IMR-90 (cell line): Measurements from ENCODE around the gene DOCK9.

Experiments
- BHLHE40 ChIP-seq: fragments of 150-350 bp; IDR thresholded peaks from 2 replicates; pipeline ENCODE4 v1.6.1; 2016; ENCODE audit warnings: mild to moderate bottlenecking, low read depth, low read length
- CEBPB ChIP-seq: IDR thresholded peaks from 2 replicates; pipeline ENCODE4 v1.6.1; 2012; ENCODE audit warnings: low read depth, low read length, improper control_type of control experiment
- CHD1 ChIP-seq: IDR thresholded peaks from 2 replicates; pipeline ENCODE4 v1.6.1; 2012; ENCODE audit warnings: low read depth, low read length, improper control_type of control experiment
- FOS ChIP-seq: fragments of 150-350 bp; IDR thresholded peaks from 2 replicates; pipeline ENCODE4 v1.6.1; 2016; ENCODE audit warnings: low read depth, low read length
- MAFK ChIP-seq: IDR thresholded peaks from 2 replicates; pipeline ENCODE4 v1.6.1; 2012; ENCODE audit warnings: low read depth, low read length, improper control_type of control experiment
- MAZ ChIP-seq: IDR thresholded peaks from 2 replicates; pipeline ENCODE4 v1.6.1; 2012; ENCODE audit warnings: low read depth, mild to moderate bottlenecking, low read length, improper control_type of control experiment, moderate library complexity, borderline replicate concordance
- MXI1 ChIP-seq: IDR thresholded peaks from 2 replicates; pipeline ENCODE4 v1.6.1; 2012; ENCODE audit warnings: low read depth, mild to moderate bottlenecking, low read length, moderate library complexity, borderline replicate concordance
- POLR2A ChIP-seq: IDR thresholded peaks from 2 replicates; pipeline ENCODE4 v1.6.1; 2012; ENCODE audit warnings: mild to moderate bottlenecking, low read depth, low read length
- RAD21 ChIP-seq: IDR thresholded peaks from 2 replicates; pipeline ENCODE4 v1.6.1; 2012; ENCODE audit warnings: low read length, improper control_type of control experiment
- RCOR1 ChIP-seq: IDR thresholded peaks from 2 replicates; pipeline ENCODE4 v1.6.1; 2012; ENCODE audit warnings: mild to moderate bottlenecking, low read length, improper control_type of control experiment; ENCODE audit not compliant: insufficient replicate concordance
- SMC3 ChIP-seq: fragments of 150-350 bp; IDR thresholded peaks from 2 replicates; pipeline ENCODE4 v1.6.1; 2016; ENCODE audit warnings: low read depth, mild to moderate bottlenecking, antibody characterized with exemption, low read length, moderate library complexity
- TF ChIP-seq, protein P1 (sequence below): conservative IDR thresholded peaks from 2 replicates; pipeline ENCODE4 v1.5.1; 2012; ENCODE audit warnings: mild to moderate bottlenecking, low read depth, low read length, improper control_type of control experiment
- TF ChIP-seq, protein P2 (sequence below): fragments of 150-350 bp; IDR thresholded peaks from 2 replicates; pipeline ENCODE4 v1.6.1; 2016; ENCODE audit warnings: low read depth, mild to moderate bottlenecking, low read length, moderate library complexity, borderline replicate concordance
- TF ChIP-seq, protein P3 (sequence below): fragments of 150-350 bp; IDR thresholded peaks from 2 replicates; pipeline ENCODE4 v1.6.1; 2017; ENCODE audit warnings: mild to moderate bottlenecking, antibody characterized with exemption, low read length, low read depth

DNA sequence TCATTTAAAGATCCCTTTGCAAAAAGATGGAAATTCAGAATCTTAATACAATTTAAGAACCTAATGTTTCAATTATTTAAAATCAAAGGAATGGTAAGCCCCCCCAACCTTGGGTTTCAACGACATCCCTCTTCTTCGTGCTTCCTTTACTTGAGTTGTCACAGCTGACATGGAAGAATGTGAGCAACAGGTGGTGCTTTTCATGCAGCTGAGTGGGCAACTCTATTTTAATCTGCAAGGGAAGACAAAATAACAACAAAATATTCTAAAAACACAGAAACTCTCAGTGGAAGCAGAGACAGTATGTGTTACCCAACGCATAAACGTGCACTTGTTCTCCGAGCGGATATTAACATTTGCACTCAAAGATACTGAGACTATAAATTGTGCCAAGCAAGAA, 92.3 kb downstream of the DOCK9 start:
- TF ChIP-seq, protein P1, sequence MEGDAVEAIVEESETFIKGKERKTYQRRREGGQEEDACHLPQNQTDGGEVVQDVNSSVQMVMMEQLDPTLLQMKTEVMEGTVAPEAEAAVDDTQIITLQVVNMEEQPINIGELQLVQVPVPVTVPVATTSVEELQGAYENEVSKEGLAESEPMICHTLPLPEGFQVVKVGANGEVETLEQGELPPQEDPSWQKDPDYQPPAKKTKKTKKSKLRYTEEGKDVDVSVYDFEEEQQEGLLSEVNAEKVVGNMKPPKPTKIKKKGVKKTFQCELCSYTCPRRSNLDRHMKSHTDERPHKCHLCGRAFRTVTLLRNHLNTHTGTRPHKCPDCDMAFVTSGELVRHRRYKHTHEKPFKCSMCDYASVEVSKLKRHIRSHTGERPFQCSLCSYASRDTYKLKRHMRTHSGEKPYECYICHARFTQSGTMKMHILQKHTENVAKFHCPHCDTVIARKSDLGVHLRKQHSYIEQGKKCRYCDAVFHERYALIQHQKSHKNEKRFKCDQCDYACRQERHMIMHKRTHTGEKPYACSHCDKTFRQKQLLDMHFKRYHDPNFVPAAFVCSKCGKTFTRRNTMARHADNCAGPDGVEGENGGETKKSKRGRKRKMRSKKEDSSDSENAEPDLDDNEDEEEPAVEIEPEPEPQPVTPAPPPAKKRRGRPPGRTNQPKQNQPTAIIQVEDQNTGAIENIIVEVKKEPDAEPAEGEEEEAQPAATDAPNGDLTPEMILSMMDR, result no peak
- TF ChIP-seq, protein P2, sequence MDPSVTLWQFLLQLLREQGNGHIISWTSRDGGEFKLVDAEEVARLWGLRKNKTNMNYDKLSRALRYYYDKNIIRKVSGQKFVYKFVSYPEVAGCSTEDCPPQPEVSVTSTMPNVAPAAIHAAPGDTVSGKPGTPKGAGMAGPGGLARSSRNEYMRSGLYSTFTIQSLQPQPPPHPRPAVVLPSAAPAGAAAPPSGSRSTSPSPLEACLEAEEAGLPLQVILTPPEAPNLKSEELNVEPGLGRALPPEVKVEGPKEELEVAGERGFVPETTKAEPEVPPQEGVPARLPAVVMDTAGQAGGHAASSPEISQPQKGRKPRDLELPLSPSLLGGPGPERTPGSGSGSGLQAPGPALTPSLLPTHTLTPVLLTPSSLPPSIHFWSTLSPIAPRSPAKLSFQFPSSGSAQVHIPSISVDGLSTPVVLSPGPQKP, result no peak
- TF ChIP-seq RAD21, result no peak
- no peak for TF ChIP-seq POLR2A
- TF ChIP-seq SMC3, result no peak
- TF ChIP-seq CHD1, result no peak
- no peak for TF ChIP-seq MAZ
- no peak for TF ChIP-seq RCOR1
- TF ChIP-seq MAFK, result no peak
- TF ChIP-seq MXI1, result no peak
- TF ChIP-seq, protein P3, sequence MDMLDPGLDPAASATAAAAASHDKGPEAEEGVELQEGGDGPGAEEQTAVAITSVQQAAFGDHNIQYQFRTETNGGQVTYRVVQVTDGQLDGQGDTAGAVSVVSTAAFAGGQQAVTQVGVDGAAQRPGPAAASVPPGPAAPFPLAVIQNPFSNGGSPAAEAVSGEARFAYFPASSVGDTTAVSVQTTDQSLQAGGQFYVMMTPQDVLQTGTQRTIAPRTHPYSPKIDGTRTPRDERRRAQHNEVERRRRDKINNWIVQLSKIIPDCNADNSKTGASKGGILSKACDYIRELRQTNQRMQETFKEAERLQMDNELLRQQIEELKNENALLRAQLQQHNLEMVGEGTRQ, result no peak
- no peak for TF ChIP-seq FOS
- TF ChIP-seq CEBPB, result no peak
- no peak for TF ChIP-seq BHLHE40
